ENCODE measurements around the gene DIP2C.
"Not testable (repeated sequence)": the region's sequence is repeated elsewhere in the genome, so short reads cannot be mapped to it uniquely, and the experiment has no call there.

DIP2C gene

DNA sequence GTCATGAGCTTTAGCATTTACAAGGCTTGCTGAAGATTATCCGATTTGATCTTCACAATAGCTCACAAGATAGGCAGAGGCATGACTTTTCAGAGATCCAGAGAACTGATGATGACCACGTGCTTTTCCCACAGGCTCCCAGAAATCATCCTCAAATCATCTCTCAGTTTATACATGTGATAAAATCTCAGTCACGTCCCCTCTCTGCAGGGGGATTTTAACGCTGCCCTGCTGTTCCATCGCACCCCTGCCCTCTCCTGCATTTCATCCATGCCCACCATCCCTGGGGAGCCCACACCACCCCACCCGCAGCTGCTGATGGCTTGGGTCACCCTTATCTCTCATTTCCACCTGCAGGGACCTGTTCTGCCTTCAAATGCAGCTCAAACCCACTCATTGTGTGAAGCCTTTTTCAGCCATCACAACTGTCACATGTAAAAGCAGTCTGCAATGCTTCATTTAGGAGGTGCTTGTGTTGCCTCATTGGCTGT lies 141.8 kb downstream of the DIP2C start:
- DNase-seq, result no peak

DNA sequence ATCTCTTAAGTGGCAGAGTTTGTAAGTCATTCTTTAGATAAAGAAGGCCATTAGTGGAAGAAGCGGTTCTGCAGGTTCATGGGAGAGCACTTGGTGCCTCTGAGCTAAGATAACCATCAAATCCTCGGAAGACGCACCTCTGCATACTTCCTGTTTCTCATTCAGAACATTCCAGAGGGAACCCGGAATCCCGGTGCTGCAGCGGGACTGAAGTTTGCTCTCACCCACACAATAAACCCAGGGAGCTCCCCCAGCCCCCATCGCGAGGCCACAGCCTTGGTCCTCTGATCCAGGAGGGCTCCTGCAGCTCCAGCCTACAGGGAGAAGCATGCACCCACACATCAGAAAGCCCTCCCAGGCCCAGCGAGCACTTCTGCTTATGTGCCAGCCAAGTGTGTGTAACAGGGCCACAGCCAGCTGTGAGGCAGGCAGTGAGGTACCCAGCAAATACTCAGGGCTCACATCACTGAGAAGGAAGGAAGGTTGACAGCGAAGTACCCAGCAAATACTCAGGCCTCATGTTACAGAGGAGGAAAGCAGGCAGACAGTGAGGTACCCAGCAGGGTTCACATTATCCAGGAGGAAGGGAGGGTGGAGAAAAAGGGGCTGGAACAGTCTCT lies 142.4 kb downstream of the DIP2C start:
- no peak for DNase-seq

DNA sequence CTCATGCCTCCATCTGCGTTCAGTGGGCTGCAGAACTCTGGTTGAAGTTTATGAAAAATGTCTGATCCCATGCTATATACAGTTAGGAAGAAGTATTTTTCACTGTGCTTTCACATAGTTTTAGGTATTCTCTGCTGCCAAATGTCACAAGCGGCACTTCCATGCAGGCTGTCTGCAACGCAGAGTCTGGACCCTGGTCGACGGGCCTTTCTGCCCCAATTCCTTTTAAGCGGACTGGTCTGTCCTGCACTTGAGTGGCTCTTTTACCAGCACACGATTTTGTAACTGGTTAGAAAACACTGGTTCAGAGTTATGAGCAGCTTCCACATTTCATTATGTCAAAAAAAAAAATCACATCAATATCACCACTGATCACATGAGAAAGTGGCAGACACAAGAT lies 143.0 kb downstream of the DIP2C start:
- no peak for DNase-seq

DNA sequence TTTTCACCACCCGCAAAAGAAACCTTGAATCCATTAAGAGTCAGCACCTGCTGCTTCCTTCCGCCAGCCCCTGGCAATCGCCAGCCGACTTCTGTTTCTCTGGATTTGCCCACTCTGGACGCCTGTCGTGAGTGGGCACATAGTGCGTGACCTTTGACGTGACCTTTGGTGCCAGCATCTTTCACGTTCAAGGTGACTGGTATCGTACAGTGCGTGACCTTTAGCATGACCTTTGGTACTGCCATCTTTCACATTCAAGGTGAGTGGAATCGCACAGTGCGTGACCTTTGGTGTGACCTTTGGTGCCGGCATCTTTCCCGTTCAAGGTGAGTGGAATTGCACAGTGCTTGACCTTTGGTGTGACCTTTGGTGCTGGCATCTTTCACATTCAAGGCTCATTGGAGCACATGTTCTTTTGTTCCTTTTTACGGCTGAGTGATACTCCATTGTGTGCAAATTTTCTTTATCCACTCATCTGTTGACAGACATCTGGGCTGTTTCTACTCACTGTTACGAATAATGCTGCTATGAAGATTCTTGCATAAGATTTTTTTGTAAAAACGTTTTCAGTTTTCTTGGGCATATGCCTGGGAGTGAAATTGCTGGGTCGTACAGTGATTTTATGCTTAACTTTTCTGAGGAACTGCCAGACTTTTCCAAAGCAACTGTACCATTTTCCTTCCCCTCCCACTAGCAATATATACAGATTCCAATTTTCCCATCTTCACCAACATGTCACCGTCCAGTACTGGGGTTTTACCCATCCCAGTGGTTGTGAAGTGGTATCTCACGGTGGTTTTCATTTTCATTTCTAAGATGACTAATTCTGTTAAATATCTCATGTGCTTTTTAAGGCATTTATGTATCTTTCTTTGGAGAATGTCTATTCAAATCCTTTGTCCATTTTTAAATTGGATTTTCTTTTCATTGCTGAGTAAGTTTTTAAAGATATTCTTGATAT lies 145.3 kb downstream of the DIP2C start:
- DNase-seq, result no peak

DNA sequence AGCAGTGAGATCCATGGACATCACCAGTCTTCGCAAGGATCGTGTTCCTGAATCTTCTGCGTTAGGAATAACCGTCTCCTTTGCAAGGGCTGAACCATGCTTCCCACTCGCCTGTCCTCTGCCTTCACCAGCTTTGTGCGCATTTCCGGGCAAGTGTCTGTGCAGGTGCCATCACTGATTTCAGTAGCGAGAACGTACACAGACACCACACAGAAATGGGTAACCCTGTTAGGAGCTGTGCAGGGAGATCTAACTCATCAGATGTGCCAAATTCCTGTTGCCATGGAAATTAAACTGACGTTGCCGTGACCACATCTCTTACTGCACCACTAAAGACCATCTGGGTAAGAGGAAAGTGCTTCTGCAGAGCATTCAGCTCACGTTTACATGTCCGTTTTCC lies 146.3 kb downstream of the DIP2C start:
- DNase-seq, result no peak

DNA sequence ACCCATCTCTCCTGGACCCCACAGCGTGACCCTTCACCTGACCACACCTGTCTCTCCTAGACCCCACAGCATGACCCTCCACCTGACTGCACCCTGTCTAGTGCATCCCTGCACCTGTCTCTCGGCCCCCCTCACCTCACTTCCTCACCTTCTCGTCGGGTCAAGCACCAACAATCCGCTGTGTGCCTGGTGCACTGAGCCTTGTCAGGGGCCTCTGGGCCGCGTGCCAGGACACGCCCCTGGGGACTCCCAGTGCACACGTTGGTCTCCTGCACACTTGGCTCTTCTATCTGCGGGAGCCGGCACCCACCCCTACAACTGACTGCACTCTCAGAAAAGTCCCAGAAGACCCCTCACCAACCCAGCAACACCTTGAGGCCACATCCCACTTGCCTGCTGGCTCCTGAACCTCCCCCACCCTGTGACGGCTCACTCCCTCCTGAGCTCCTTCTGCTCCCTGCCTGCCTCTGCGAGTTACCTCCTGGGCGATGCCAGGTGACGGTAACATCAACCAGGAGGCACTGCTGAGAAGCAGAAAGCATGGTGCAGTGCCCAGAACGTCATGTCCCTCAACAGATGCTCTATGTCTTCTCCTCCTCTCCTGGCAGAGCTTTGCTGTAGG lies 147.6 kb downstream of the DIP2C start:
- no peak for DNase-seq

DNA sequence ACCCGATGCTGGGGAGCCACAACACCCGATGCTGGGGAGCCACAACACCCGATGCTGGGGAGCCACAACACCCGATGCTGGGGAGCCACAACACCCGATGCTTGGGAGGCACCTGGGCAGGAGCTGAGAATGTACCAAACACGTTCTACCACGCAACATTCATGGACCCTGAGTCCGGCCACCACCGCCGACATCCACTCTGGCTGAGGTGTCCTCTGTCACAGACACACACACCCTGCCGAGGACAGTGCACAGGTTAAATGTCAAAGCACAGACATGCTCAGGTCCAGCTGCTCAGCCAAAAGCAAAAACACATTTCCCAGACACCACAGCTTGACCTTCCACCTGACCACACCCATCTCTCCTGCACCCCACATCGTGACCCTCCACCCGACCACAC lies 148.4 kb downstream of the DIP2C start:
- no peak for DNase-seq

DNA sequence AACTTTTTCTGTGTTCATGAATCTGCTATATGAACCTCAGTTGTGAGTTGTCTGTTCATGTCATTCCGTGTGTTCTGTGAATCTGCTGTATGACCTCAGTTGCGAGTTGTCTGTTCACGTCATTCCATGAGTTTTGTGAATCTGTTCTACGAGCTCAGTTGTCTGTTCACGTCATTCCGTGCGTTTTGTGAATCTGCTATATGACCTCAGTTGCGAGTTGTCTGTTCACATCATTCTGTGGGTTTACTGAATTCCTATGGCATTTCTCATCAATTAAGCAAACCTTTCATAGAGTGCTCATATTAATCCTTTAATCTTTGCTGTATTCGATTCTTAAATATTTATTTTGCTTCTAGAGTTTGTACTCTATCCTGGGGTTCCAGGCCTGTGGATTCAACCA lies 150.6 kb downstream of the DIP2C start:
- no peak for DNase-seq

DNA sequence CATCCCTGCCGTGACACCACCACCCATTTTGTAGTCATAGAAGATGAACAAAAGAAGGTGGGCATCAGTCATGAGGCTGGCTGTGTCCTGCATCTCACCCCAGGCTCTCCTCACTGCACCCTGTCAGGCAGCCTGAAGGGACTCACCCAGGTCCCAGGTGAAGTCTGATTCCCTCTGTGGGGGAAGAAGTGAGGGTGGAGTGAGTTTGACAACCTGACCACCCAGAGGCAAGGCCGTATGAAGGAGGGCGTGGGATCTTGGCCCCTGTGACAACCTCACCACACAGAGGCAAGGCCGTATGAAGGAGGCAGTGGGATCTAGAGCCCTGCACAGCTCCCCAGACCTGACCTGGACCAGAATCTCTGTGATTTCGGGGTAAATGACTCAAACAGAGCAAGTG lies 152.5 kb downstream of the DIP2C start:
- DNase-seq, result no peak

DNA sequence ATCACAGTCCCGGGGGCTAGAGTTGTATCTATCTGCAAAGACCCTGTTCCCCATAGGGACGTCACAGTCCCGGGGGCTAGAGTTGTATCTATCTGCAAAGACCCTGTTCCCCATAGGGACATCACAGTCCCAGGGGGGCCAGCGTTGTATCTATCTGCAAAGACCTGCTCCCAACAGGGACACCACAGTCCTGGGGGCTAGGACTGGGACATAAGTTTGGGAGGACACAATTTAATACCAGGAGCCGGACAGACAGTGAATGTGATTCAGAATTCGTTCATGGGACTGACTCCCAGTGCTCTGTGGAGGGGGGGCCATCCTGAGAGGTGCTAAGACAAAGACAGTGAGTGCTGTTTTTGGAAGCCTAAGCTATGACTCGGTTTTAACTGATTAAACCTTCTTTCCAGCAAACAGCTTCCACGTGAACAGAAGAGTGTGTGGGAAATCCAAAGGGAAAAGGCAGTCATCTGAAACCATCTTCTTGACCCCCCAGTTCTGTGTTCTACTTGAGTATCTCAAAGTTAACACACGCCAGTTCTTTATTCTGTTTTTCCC lies 153.0 kb downstream of the DIP2C start:
- no peak for DNase-seq

DNA sequence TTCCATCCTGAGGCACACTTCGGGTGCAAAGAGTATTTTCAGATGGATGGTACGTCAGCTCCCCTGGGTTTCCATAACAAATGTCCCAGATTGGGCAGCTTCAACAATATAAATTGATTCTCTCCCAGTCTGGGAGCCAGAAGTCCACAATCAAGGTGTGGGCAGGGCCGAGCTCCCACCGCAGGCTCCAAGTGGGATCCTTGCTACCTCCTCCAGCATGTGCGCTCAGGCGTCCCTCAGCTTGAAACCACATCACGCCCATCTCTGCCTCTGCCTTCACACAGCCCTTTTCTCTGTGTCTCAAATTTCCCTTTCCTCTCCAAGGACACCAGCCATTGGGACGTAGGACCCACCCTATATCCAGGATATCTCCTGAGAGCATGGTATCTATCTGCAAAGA lies 153.5 kb downstream of the DIP2C start:
- DNase-seq, result no peak

DNA sequence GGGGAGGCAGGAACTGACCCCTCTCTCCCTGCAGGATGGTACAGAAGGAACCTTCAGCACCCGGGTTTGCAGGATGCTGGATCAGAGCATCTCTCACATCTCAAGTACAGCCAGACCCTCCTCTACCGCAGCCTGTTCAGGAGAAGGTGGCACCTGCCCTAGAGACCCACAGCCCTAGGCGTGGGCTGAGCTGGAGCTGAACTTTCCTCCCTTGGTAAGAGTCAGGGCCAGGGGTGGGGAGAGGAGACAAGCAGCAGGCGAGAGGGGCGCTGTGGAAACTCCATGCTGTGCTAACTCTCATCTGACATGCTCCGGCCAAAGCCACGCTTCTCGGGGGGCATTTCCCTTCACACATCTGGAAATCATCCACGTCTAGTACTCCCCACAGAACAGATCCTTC lies 154.4 kb downstream of the DIP2C start:
- no peak for DNase-seq

DNA sequence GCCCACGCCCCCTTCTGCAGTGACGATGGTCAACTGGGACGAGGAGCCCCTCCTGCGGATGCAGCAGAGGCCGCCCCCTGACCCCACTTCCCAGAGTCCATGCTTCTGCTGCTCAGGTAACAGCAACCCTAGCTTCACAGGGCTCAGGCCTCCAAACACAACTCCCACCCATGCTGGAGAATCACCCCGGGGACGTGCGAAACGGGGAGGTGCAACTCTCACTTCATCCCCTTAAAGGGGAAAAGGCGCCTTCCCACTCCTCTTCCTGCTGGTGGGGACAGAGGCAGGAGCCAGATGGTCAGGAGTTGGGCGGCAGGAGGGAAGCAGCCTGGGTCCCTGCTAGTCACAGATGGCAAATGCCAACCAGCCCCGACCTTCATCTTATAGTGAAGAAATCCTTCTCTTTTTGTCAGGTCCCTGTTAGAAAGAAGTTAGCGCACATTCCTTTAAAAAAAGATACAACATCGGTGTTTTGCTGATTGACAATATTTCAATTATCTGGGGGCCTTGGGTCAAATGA lies 155.4 kb downstream of the DIP2C start:
- DNase-seq, result no peak

DNA sequence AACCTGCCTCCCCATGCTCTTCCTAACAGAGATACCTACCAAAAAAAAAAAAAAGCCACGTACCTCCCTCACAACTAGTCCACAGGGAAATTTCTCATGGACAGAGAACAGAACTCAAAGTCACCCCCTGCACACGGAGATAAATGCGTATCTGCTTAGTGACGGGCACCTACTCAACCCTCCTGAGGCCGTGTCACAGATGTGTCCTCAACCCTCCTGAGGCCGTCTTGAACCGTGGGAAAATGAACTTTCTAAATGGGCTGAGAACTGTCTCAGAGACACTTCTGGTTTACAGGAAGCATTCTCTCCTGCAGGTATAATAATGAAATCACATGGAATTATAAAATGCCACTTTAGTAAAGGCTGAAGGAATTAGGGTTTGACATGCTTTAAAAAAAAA lies 155.9 kb downstream of the DIP2C start:
- DNase-seq, result no peak

DNA sequence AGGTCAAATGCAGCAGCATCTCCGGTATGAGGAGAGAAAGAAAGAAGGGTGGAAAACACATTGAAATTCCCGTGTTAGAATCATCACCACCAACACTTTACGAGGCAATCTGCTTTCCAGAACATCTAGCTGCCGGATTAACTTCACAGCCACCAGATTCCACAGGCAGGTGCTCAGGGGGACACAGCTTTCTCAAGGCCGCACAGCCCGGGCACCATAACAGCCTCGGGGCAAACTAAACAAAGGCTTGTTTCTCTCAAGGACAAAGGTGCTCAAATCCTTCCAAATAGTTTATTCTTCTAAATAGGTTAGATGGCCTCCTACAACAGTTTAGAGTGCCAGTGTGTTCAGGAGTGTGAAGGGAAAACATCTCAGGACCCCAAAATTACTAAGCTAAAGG lies 156.3 kb downstream of the DIP2C start:
- DNase-seq, result no peak

DNA sequence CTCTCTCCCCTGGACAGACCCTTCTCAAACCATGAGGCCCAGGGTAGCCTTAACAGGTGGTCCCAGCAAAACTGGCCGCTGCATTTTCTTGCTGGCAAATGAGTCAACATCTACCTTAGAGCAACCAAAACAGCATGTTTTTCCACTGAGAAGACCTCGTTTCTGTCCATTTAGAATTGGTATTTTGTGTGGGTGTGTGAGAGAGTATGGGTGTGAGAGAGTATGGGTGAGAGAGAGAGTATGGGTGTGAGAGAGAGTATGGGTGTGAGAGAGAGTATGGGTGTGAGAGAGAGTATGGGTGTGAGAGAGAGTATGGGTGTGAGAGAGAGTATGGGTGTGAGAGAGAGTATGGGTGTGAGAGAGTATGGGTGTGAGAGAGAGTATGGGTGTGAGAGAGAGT lies 157.1 kb downstream of the DIP2C start:
- not testable (repeated sequence) for DNase-seq

DNA sequence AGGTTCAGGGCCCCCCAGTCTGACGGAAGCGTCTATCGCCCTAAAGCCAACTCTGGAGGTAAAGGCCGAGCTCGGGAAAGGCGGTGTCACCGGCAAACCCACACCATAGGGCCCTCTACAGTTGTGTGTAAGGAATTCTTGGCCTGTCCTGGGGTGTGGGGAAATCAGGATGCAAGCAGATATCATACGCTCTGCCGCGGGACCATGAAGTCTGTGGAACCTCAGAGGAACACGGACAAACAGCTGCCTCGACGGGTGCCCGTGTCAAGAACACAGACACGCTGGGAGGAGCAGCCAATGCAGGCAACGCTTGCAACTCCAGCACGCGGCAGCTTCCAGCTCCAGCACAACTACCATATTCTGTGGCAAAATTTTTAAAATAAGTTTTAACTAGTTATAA lies 157.9 kb downstream of the DIP2C start:
- no peak for DNase-seq

DNA sequence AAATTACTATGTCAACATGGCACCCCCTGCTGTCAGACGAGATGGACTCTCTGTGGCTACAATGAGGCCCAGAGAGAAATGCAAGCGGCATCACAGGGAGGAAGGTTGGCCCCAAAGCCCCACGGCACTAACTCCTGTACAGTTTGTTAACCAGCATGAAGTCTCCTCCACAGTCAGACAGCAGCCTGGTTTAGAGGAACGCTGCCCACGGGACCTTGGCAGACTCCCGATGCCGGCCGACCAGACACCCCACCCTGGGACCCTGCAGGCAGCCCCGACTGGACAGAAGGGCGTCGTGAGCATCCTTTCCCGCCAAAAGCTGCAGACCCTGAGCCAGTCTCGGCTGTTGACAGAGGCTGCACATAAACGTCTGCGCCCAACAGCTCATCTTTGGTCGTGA lies 158.8 kb downstream of the DIP2C start:
- no peak for DNase-seq

DNA sequence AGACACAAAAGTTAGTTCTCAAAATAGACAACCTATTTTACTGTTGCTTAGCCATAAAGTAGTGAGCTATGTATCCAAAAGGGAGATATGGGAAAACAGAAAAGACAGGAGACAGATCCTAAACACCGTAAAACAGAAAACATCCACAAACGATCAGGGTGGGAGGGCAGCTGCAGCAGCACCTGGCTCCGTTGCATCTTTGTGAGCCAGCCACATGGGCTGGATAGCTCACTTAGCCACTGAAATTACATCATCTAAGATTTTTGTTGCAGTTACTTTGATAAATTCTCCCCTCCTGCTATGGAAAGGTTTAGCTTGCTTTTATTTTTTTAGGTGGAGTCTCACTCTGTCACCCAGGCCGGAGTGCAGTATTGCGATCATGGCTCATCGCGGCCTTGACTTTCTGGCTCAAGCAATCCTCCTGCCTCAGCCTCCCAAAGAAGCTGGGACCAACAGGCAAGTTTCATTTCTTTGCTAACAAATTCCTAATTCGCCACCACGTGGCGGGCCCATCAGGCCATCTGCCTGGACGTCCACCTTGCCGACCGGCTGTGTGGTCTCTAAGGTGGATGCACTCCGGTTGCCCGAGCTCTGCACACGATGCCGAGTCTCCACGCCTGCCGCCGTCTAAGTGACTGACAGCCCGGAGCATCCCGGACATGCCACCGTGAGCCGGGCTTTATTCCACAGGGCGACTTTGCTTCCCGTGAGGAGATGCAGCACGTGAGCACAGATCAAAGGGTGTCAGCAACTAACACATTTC lies 159.8 kb downstream of the DIP2C start:
- DNase-seq, result no peak

DNA sequence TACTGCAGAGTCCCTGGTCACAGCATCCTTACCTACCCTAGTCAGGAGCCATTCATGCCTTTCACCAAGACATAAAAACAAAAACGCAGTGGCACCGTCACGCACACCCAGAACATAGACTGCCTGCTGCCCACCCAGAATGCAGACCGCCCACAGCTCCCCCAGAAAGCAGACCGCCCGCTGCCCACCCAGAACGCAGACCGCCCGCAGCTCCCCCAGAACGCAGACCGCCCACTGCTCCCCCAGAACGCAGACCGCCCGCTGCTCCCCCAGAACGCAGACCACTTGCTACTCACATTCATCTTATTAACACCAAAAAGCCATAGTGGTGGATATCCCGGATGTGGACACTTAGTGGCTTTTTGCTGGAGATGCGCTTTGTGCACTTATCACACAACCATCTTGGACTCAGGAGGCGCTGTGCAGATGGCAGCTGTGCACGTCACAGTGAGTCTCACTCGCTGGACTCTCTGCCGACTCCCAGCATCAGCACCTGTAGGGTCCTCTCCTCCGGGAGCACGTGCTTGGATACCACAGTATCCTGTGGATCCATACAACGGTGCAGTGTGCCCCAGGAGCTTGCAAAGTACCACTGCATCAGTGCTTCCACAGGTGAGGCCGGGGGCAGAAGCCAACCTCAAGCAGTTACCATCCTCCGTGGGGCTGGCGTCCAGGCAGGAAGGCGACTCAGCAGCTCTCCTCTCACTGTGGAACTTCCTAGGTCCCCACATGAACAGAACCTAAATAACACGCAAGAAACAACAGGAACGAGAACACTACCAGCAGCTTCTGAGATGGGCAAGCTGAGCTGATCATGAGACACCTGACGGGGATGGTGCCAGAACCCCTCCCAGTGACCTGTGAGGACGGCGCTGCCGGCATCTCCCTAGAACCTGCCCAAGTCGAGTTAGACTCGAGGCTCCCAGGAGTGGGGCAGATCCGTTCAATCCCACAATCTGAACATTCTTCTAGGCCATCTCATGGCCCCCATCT lies 161.0 kb downstream of the DIP2C start:
- DNase-seq, result no peak

DNA sequence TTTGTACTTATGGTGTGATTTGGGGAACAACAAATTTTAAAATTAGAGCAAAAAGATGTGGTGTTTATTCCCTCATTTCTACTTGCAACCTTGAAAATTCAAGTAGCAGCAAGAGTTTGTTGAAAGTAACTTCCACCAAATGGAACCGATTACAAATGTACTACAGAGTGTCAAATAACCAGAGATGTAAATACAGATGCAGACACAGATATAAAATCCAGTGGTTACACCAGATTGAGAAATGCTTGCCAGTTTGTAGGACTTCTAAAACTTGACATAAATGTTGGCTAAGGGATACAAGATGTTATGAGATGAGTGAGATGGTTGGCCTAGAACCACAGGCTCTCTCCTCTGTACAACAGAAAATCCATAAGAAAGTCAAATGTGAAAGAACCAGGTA lies 162.1 kb downstream of the DIP2C start:
- no peak for DNase-seq

All from activated T-cell treated with anti-CD3 and anti-CD28 coated beads for 4 hours (primary cell).